GM12878 (cell line): Measurements from ENCODE around the gene CNGB1. TPM values are rescaled to one million over a fixed set of nuclear protein-coding genes. Genes with fewer than 3 reads are reported as not detected.
"Not testable (repeated sequence)": the region's sequence is repeated elsewhere in the genome, so short reads cannot be mapped to it uniquely, and the experiment has no call there.

Source experiments
- ATAC-seq: fragments of 200-7000 bp; cut with Tn5 transposase; 3 replicates; pipeline ENCODE4 v1.9.1; 2020; ENCODE audit warnings: mild to moderate bottlenecking, moderate library complexity
- BruUV-seq: library from RNA; stranded (reverse); fragments of 400-500 nt; replicated peaks from 2 replicates; lab custom pipeline; 2021; lab: Mats Ljungman, UMichigan
- CTCF ChIA-PET: fragments of 300-600 bp; sonication (Branson Sonifier 250); formaldehyde crosslinking; extraction: SDS; loops from one replicate; lab custom pipeline; 2021; ENCODE audit warnings: inconsistent platforms; lab: Yijun Ruan, JAX
- POLR2A ChIA-PET: fragments of 350-600 bp; formaldehyde crosslinking; extraction: SDS; loops from one replicate; lab custom pipeline; 2021; ENCODE audit warnings: inconsistent platforms; lab: Charles Lee
- RAD21 ChIA-PET: fragments of 300-600 bp; sonication (Branson Sonifier 250); formaldehyde crosslinking; loops from one replicate; lab custom pipeline; 2023; ENCODE audit warnings: antibody characterized with exemption; ENCODE audit not compliant: unreplicated experiment; lab: Charles Lee
- SMC1A ChIA-PET: fragments of 300-600 bp; sonication (Branson Sonifier 250); formaldehyde crosslinking; loops from one replicate; lab custom pipeline; 2023; ENCODE audit not compliant: unreplicated experiment, uncharacterized antibody; lab: Charles Lee
- DNase-seq: peaks from one replicate; pipeline ENCODE4 v3.0.0-alpha.2; 2011; ENCODE audit warnings: low read depth, low spot score
- FAIRE-seq: peaks from 3 replicates; lab custom pipeline; 2011; peaks lifted over from hg19 to GRCh38; lab: Jason Lieb, UNC
- H2AFZ ChIP-seq: 2 replicates; pipeline ENCODE4 v1.6.0; 2011; ENCODE audit warnings: low read depth, low read length, control low read depth; ENCODE audit not compliant: control insufficient read depth
- H3K27ac ChIP-seq: 2 replicates; pipeline ENCODE4 v1.5.1; 2011; ENCODE audit warnings: control low read depth; ENCODE audit not compliant: control insufficient read depth, insufficient read depth
- H3K27me3 ChIP-seq, 2 experiments: replicated peaks in 1 of 2; 2 replicates each; pipeline versions ENCODE4 v1.6.0 to v1.6.1; 2011; ENCODE audit warnings: low read length in 1 of 2; ENCODE audit not compliant: control insufficient read depth in 2 of 2, insufficient read depth in 2 of 2
- H3K36me3 ChIP-seq, 2 experiments: 2 replicates each; pipeline ENCODE4 v1.5.1; 2011; ENCODE audit warnings: low read length in 1 of 2; ENCODE audit not compliant: control insufficient read depth in 2 of 2, insufficient read depth in 2 of 2
- H3K4me1 ChIP-seq: 2 replicates; pipeline ENCODE4 v1.6.1; 2011; ENCODE audit warnings: mild to moderate bottlenecking, low read length, moderate library complexity, mixed read lengths; ENCODE audit not compliant: control insufficient read depth, insufficient read depth
- H3K4me2 ChIP-seq: 2 replicates; pipeline ENCODE4 v1.6.0; 2011; ENCODE audit warnings: control low read depth; ENCODE audit not compliant: control insufficient read depth, insufficient read depth
- H3K4me3 ChIP-seq: fragments of 200-600 bp; sonication (generic); 2 replicates; pipeline ENCODE4 v1.5.1; 2016
- H3K79me2 ChIP-seq: 2 replicates; pipeline ENCODE4 v1.6.0; 2011; ENCODE audit warnings: low read length; ENCODE audit not compliant: control insufficient read depth, insufficient read depth
- H3K9ac ChIP-seq: 2 replicates; pipeline ENCODE4 v1.8.0; 2011; ENCODE audit warnings: low read length, control low read depth, mixed read lengths; ENCODE audit not compliant: control insufficient read depth, insufficient read depth
- H3K9me3 ChIP-seq: replicated peaks from 3 replicates; pipeline ENCODE4 v1.5.1; 2011; ENCODE audit warnings: mild to moderate bottlenecking, low read length; ENCODE audit not compliant: control insufficient read depth, insufficient read depth
- H4K20me1 ChIP-seq: 2 replicates; pipeline ENCODE4 v1.6.0; 2011; ENCODE audit not compliant: control insufficient read depth, insufficient read depth
- ASH2L ChIP-seq: fragments of 300-600, 200-600 bp; sonication (generic); IDR thresholded peaks from 2 replicates; pipeline ENCODE4 v1.6.1; 2017; ENCODE audit warnings: low read depth, mild to moderate bottlenecking, borderline replicate concordance
- ATF7 ChIP-seq: fragments of 450-650 bp; IDR thresholded peaks from 2 replicates; pipeline ENCODE4 v1.6.1; 2016; ENCODE audit warnings: low read depth, mild to moderate bottlenecking
- BACH1 ChIP-seq: fragments of 450-650 bp; IDR thresholded peaks from 2 replicates; pipeline ENCODE4 v1.6.1; 2017; ENCODE audit warnings: mild to moderate bottlenecking, borderline replicate concordance
- CHD1 ChIP-seq: IDR thresholded peaks from 2 replicates; pipeline ENCODE4 v1.6.1; 2012; ENCODE audit warnings: low read depth, low read length, improper control_type of control experiment
- CHD2 ChIP-seq: IDR thresholded peaks from 2 replicates; pipeline ENCODE4 v1.6.1; 2011; ENCODE audit warnings: low read depth, low read length, improper control_type of control experiment, borderline replicate concordance
- ESRRA ChIP-seq: IDR thresholded peaks from 2 replicates; pipeline ENCODE4 v1.6.1; 2012; ENCODE audit warnings: mild to moderate bottlenecking, low read length, improper control_type of control experiment
- GATAD2B ChIP-seq: fragments of 450-650 bp; conservative IDR thresholded peaks from 2 replicates; pipeline ENCODE4 v1.6.1; 2017; ENCODE audit warnings: low read depth, mild to moderate bottlenecking, moderate library complexity
- IKZF1 ChIP-seq: fragments of 450-650 bp; conservative IDR thresholded peaks from 2 replicates; pipeline ENCODE4 v1.6.1; 2017; ENCODE audit warnings: antibody characterized with exemption, mild to moderate bottlenecking
- IKZF2 ChIP-seq, 2 experiments: fragments of 450-650 bp; IDR thresholded peaks; 2 replicates each; pipeline ENCODE4 v1.6.1; 2017; ENCODE audit warnings: mild to moderate bottlenecking in 2 of 2, moderate library complexity in 2 of 2
- KDM1A ChIP-seq: fragments of 200-600 bp; sonication (generic); IDR thresholded peaks from 2 replicates; pipeline ENCODE4 v1.6.1; 2016; ENCODE audit warnings: borderline replicate concordance
- LARP7 ChIP-seq: fragments of 450-650 bp; IDR thresholded peaks from 2 replicates; pipeline ENCODE4 v1.6.1; 2017; ENCODE audit warnings: mild to moderate bottlenecking
- MYB ChIP-seq: fragments of 150-350 bp; IDR thresholded peaks from 2 replicates; pipeline ENCODE4 v1.6.1; 2014; ENCODE audit warnings: mild to moderate bottlenecking, low read depth, low read length, borderline replicate concordance
- RCOR1 ChIP-seq: conservative IDR thresholded peaks from 2 replicates; pipeline ENCODE4 v1.6.1; 2012; ENCODE audit warnings: low read depth, low read length, improper control_type of control experiment
- SMAD1 ChIP-seq: fragments of 450-650 bp; IDR thresholded peaks from 2 replicates; pipeline ENCODE4 v1.6.1; 2018; ENCODE audit warnings: mild to moderate bottlenecking, low read depth; ENCODE audit not compliant: partially characterized antibody
- SREBF1 ChIP-seq: IDR thresholded peaks from 2 replicates; pipeline ENCODE4 v1.6.1; 2012; ENCODE audit warnings: mild to moderate bottlenecking, low read length
- ZNF207 ChIP-seq: fragments of 450-650 bp; IDR thresholded peaks from 2 replicates; pipeline ENCODE4 v1.6.1; 2014; ENCODE audit warnings: antibody characterized with exemption, mild to moderate bottlenecking, borderline replicate concordance
- ZNF217 ChIP-seq: fragments of 450-650 bp; IDR thresholded peaks from 2 replicates; pipeline ENCODE4 v1.6.1; 2017; ENCODE audit warnings: antibody characterized with exemption, mild to moderate bottlenecking
- ZNF24 ChIP-seq: fragments of 450-650 bp; IDR thresholded peaks from 2 replicates; pipeline ENCODE4 v1.6.1; 2017; ENCODE audit warnings: antibody characterized with exemption, mild to moderate bottlenecking
- ZSCAN29 ChIP-seq: fragments of 450-650 bp; IDR thresholded peaks from 2 replicates; pipeline ENCODE4 v1.6.1; 2017; ENCODE audit warnings: mild to moderate bottlenecking, moderate library complexity
- WGBS: methylation state at CpG from one replicate; pipeline ENCODE4 v1.1.6; 2016; ENCODE audit warnings: low lambda C conversion rate; ENCODE audit not compliant: insufficient replicate concordance, insufficient coverage; ENCODE audit errors: missing lambda C conversion rate; 5-methylcytosine and 5-hydroxymethylcytosine counted together
- in situ Hi-C: fragments of 300-500 bp; cut with MboI; formaldehyde crosslinking; loops from 9 replicates; pipeline ENCODE4 v1.14.3; 2018; ENCODE audit warnings: mixed read lengths
- intact Hi-C: fragments of 100-400 bp; cut with micrococcal nuclease; formaldehyde crosslinking; loops from one replicate; pipeline ENCODE4 v1.14.2; 2022; ENCODE audit not compliant: unreplicated experiment
- polyA plus RNA-seq, 11 experiments: library from polyadenylated mRNA; depleted of rRNA in 4 of 11; unstranded in 6 of 11; stranded (reverse) in 5 of 11; fragments of >200 nt; fragmentation: Nextera tagmentation in 4 of 11; fragmentation: Illumina TruSeq in 1 of 11; extraction: Ambion mirVana in 4 of 11; extraction: Trizol in 1 of 11; gene quantifications; 1 replicate in 1 of 11; 2 replicates in 10 of 11; pipeline versions ENCODE4 v1.2.1 to v1.2.3, GENCODE V29; 2011 to 2016; ENCODE audit warnings: inconsistent platforms in 2 of 11, missing spikeins in 2 of 11, low read depth in 1 of 11
- total RNA-seq, 4 experiments: library from RNA; depleted of rRNA in 3 of 4; stranded (reverse); fragments of >200 nt in 3 of 4; fragmentation: Illumina TruSeq in 1 of 4; extraction: Trizol in 1 of 4; gene quantifications; 2 replicates each; pipeline versions ENCODE4 v1.2.1 to v1.2.3, GENCODE V29; 2013 to 2021
- TF ChIP-seq, protein P1 (sequence below): fragments of 450-650 bp; IDR thresholded peaks from 2 replicates; pipeline ENCODE4 v1.6.1; 2014; ENCODE audit warnings: mild to moderate bottlenecking

Gene CNGB1
- total and polyA plus RNA-seq, 10 of the 15 experiments (the other 5 are each of a cell fraction or from before 2014, with no cell fraction given): 0.03 TPM; not detected in 9

DNA sequence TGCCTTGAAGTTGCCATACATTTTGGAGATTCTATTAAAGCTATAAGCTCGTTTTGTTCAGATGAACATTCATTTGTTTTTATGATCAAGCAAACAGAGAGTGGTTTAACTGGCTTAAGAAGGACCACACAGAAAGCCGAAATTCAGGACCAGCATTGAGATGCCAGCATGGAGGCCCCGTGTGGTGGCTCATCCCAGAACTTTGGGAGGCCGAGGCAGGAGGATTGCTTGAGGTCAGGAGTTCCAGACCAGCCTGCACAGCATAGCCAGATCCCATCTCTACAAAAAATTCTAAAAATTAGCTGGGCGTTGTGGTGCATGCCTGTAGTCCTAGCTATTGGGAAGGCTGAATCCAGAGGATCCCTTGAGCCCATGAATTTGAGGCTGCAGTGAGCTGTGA lies 122.7 kb downstream of the CNGB1 start:
- H3K4me1 ChIP-seq: no peaks in the 10 kb centered on the region
- H3K27me3 ChIP-seq: peaks cover 0 to 2% of the 10 kb centered on the region in 2 experiments
- CTCF ChIA-PET: interaction anchor here (1.5 kb wide), 1 partner anchor 10 kb away, joined by 4 read pairs; no protein-coding TSS in a partner anchor
- H3K9me3 ChIP-seq: no peaks in the 10 kb centered on the region
- H3K27ac ChIP-seq: no peak overlapping the region
- no peak for TF ChIP-seq ZSCAN29
- TF ChIP-seq RCOR1: no peak
- no peak for TF ChIP-seq CHD2
- TF ChIP-seq, protein P1, sequence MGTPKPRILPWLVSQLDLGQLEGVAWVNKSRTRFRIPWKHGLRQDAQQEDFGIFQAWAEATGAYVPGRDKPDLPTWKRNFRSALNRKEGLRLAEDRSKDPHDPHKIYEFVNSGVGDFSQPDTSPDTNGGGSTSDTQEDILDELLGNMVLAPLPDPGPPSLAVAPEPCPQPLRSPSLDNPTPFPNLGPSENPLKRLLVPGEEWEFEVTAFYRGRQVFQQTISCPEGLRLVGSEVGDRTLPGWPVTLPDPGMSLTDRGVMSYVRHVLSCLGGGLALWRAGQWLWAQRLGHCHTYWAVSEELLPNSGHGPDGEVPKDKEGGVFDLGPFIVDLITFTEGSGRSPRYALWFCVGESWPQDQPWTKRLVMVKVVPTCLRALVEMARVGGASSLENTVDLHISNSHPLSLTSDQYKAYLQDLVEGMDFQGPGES: no peak
- TF ChIP-seq BACH1: no peak
- no peak for TF ChIP-seq LARP7
- no peak for TF ChIP-seq ZNF217
- TF ChIP-seq IKZF2 (IDR thresholded peaks at IDR 0.05): no peak
- no peak for TF ChIP-seq CHD1
- TF ChIP-seq ZNF24: no peak
- TF ChIP-seq ESRRA: no peak
- TF ChIP-seq MYB: no peak
- TF ChIP-seq ATF7: no peak
- TF ChIP-seq SMAD1: no peak
- no peak for TF ChIP-seq ZNF207
- TF ChIP-seq KDM1A: no peak
- TF ChIP-seq GATAD2B: no peak
- no peak for TF ChIP-seq SREBF1
- TF ChIP-seq IKZF1: no peak
- TF ChIP-seq ASH2L: no peak
- H3K4me2 ChIP-seq: no peak overlapping the region
- FAIRE-seq (no peak), ATAC-seq (no peak), DNase-seq (no peak)
- SMC1A ChIA-PET: interaction anchor here (1.4 kb wide), 1 partner anchor 10 kb away, joined by 4 read pairs; no protein-coding TSS in a partner anchor
- RAD21 ChIA-PET: no interaction called here
- H3K9ac ChIP-seq: no peak overlapping the region
- H4K20me1 ChIP-seq: no peaks in the 10 kb centered on the region
- no peak overlapping the region for H2AFZ ChIP-seq
- no peak overlapping the region for H3K4me3 ChIP-seq
- intact Hi-C loops: no loop called here
- in situ Hi-C loops: no loop called here
- no peaks in the 10 kb centered on the region for H3K79me2 ChIP-seq
- H3K36me3 ChIP-seq: no peaks in the 10 kb centered on the region
- POLR2A ChIA-PET: interaction anchor here (0.5 kb wide), 1 partner anchor 84 kb away, joined by 3 read pairs; no protein-coding TSS in a partner anchor
- no TSS peak for BruUV-seq
- WGBS: 0% methylated on average over 5 of the region's 5 CpGs

DNA sequence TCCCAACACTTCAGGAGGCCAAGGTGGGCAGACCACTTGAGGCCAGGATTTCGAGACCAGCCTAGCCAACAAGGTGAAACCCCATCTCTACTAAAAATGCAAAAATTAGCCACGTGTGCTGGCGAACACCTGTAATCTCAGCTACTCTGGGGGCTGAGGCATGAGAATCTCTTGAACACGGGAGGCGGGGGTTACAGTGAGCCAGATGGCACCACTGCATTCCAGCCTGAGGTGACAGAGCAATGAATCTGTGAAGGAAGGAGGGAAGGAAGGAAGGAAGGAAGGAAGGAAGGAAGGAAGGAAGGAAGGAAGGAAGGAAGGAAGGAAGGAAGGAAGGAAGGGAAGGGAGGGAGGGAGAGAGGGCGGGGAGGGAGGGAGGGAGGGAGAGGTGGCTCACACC lies 124.0 kb downstream of the CNGB1 start:
- POLR2A ChIA-PET, SMC1A ChIA-PET, H3K4me1 ChIP-seq, H3K79me2 ChIP-seq, RAD21 ChIA-PET, ATAC-seq, H2AFZ ChIP-seq, in situ Hi-C loops, H3K27me3 ChIP-seq, CTCF ChIA-PET, H4K20me1 ChIP-seq, H3K36me3 ChIP-seq, FAIRE-seq, intact Hi-C loops, H3K9me3 ChIP-seq, H3K4me2 ChIP-seq, H3K9ac ChIP-seq, DNase-seq, H3K27ac ChIP-seq, BruUV-seq, H3K4me3 ChIP-seq: not testable (repeated sequence)
- 19% methylated on average over 6 of the region's 6 CpGs for WGBS
